HG03558 (cell line): Measurements from ENCODE around the gene VAC14.
"Not testable (repeated sequence)": the region's sequence is repeated elsewhere in the genome, so short reads cannot be mapped to it uniquely, and the experiment has no call there.

Source experiments
- ATAC-seq: cut with Tn5 transposase; IDR thresholded peaks from one replicate; pipeline ENCODE4 v1.9.1; 2021; ENCODE audit warnings: moderate number of reproducible peaks; ENCODE audit not compliant: unreplicated experiment; ENCODE audit errors: extremely low read depth

VAC14 gene

GRCh38 chr16:70746708-70747424, 54.1 kb downstream of the VAC14 start:
- ATAC-seq = no peak

- ATAC-seq = no peak
These were observed 54.8 kb downstream of the VAC14 start for GRCh38 chr16:70746040-70746707.

- no peak for ATAC-seq
These were observed 55.4 kb downstream of the VAC14 start for GRCh38 chr16:70745536-70746025.

GRCh38 chr16:70744366-70744765, 56.6 kb downstream of the VAC14 start:
- no peak for ATAC-seq

GRCh38 chr16:70743791-70744190, 57.2 kb downstream of the VAC14 start:
- no peak for ATAC-seq

- ATAC-seq = not testable (repeated sequence)
These were observed 58.0 kb downstream of the VAC14 start for GRCh38 chr16:70742967-70743366.

GRCh38 chr16:70741783-70742125, 59.2 kb downstream of the VAC14 start:
- ATAC-seq = no peak

GRCh38 chr16:70740914-70741782, 59.8 kb downstream of the VAC14 start:
- no peak for ATAC-seq

GRCh38 chr16:70740174-70740913, 60.6 kb downstream of the VAC14 start:
- no peak for ATAC-seq

- ATAC-seq = no peak
These were observed 61.6 kb downstream of the VAC14 start for GRCh38 chr16:70739389-70739788.

GRCh38 chr16:70738083-70738977, 62.6 kb downstream of the VAC14 start:
- no peak for ATAC-seq

GRCh38 chr16:70737377-70738082, 63.4 kb downstream of the VAC14 start:
- peak; percentile 82 for ATAC-seq

- ATAC-seq = no peak
These were observed 64.2 kb downstream of the VAC14 start for GRCh38 chr16:70736465-70737376.

- no peak for ATAC-seq
These were observed 65.6 kb downstream of the VAC14 start for GRCh38 chr16:70735141-70735979.

GRCh38 chr16:70734522-70735095, 66.3 kb downstream of the VAC14 start:
- ATAC-seq = no peak

- ATAC-seq = no peak
These were observed 70.0 kb downstream of the VAC14 start for GRCh38 chr16:70730944-70731343.
